ENCODE results near the gene ISLR.

DNA sequence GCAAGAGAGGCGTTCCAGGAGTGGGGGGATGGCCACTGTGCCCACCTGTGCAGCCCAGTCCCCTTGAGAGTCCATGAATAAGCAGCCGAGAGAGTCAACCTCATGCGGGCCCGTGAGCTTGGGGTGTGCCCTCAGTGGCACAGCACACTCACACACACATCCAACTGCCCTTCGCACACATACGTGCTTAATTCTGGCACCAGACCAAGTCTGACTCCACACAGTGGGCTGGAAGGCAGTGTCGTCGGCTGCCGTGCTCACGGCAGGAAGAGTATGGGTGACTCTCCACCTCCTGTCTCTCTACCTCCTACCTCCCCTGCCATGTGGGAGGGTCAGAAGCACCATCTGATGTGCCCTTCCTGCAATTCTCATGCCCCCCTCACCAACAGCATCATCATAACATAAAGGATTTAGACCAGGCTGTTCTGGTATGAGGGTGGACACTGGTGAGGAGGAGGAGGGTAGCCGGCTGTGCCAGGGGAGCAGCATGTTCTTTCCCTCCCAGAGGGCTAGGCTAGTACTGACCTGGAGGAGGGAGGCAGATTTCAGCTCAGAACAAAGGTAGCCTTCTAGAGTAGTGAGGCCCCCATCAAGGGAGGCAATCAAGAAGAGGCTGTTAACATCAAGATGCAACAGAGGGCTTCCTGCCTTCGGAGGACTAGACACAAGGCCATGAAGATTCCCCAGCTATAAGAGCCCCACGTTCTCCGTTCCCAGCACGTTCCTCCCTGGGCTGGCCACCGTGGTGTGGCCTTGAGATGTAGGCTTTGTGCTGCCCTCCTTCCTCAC is 34.3 kb downstream of the ISLR start:
- no peak for TF ChIP-seq POLR2A (IDR thresholded peaks at IDR 0.05; ENCODE audit: low read length)
- TF ChIP-seq GATA1 (IDR thresholded peaks at IDR 0.05; ENCODE audit: low read depth, low read length) = no peak
